SU-DHL-6 (cell line): Measurements from ENCODE around the gene DNMBP.

ENCODE experiments used
- H2AFZ ChIP-seq: fragments of 200-600 bp; sonication (generic); 2 replicates; pipeline ENCODE4 v1.6.1; 2014; ENCODE audit warnings: low read depth, mild to moderate bottlenecking, moderate library complexity, mixed read lengths, antibody characterized with exemption, low read length; ENCODE audit not compliant: severe bottlenecking
- H3F3A ChIP-seq: fragments of 200-600 bp; shearing (Covaris generic); 2 replicates; pipeline ENCODE4 v1.6.0; 2016; ENCODE audit warnings: antibody characterized with exemption, mild to moderate bottlenecking; ENCODE audit not compliant: insufficient read depth
- H3K27ac ChIP-seq: fragments of 200-600 bp; sonication (generic); 2 replicates; pipeline ENCODE4 v1.5.1; 2016; ENCODE audit warnings: low read depth, mild to moderate bottlenecking, low read length, moderate library complexity, mixed read lengths
- H3K27me3 ChIP-seq: fragments of 200-600 bp; sonication (generic), shearing (Covaris generic); 2 replicates; pipeline ENCODE4 v1.6.0; 2014; ENCODE audit warnings: mild to moderate bottlenecking, low read length
- H3K36me3 ChIP-seq: fragments of 200-600 bp; sonication (generic); 2 replicates; pipeline ENCODE4 v1.6.1; 2014; ENCODE audit warnings: mild to moderate bottlenecking, low read length, mixed read lengths
- H3K4me2 ChIP-seq: fragments of 300-600, 200-600 bp; shearing (Covaris generic), sonication (generic); 2 replicates; pipeline ENCODE4 v1.6.0; 2014; ENCODE audit warnings: low read length, low read depth, mild to moderate bottlenecking; ENCODE audit not compliant: poor library complexity, severe bottlenecking
- H3K4me3 ChIP-seq: fragments of 200-600 bp; sonication (generic); 2 replicates; pipeline ENCODE4 v1.5.1; 2014; ENCODE audit warnings: antibody characterized with exemption, low read length, mild to moderate bottlenecking, mixed read lengths; ENCODE audit not compliant: insufficient read depth, poor library complexity, severe bottlenecking
- H3K79me2 ChIP-seq: fragments of 200-600 bp; sonication (generic); 2 replicates; pipeline ENCODE4 v1.6.1; 2014; ENCODE audit warnings: mild to moderate bottlenecking, low read length, moderate library complexity; ENCODE audit not compliant: insufficient read depth
- H3K9ac ChIP-seq: fragments of 200-600 bp; sonication (generic); 2 replicates; pipeline ENCODE4 v1.7.0; 2014; ENCODE audit warnings: mild to moderate bottlenecking, low read length
- H3K9me2 ChIP-seq: fragments of 200-600 bp; sonication (generic); replicated peaks from 2 replicates; pipeline ENCODE4 v1.6.1; 2014; ENCODE audit warnings: low read length; ENCODE audit not compliant: insufficient read depth
- H3K9me3 ChIP-seq: fragments of 200-600 bp; sonication (generic); 2 replicates; pipeline ENCODE4 v1.6.1; 2014; ENCODE audit warnings: low read length, mixed read lengths; ENCODE audit not compliant: insufficient read depth
- H4K20me1 ChIP-seq: fragments of 200-600 bp; sonication (generic); 2 replicates; pipeline ENCODE4 v1.6.1; 2014; ENCODE audit warnings: low read depth, mild to moderate bottlenecking, antibody characterized with exemption, low read length, moderate library complexity, mixed read lengths
- CTCF ChIP-seq: fragments of 200-600 bp; sonication (generic); IDR thresholded peaks from one replicate; pipeline ENCODE4 v1.5.1; 2017; ENCODE audit warnings: antibody characterized with exemption, mild to moderate bottlenecking, low read length, moderate library complexity; ENCODE audit not compliant: insufficient read depth, poor library complexity, severe bottlenecking
- EZH2phosphoT487 ChIP-seq: fragments of 200-600 bp; sonication (generic), shearing (Covaris generic); conservative IDR thresholded peaks from 2 replicates; pipeline ENCODE4 v1.6.1; 2018; ENCODE audit warnings: mild to moderate bottlenecking, antibody characterized with exemption, low read length, moderate library complexity, mixed read lengths

The DNMBP gene

GRCh38 chr10:100041306-100042002 is 31.7 kb upstream of the DNMBP start:
- TF ChIP-seq EZH2phosphoT487 (no peak), CTCF (no peak)
- Histone ChIP-seq H3K4me2 (no peak overlapping the region), H3K79me2 (no peaks in the 10 kb centered on the region), H3K36me3 (no peaks in the 10 kb centered on the region), H4K20me1 (no peaks in the 10 kb centered on the region), H3K9me2 (no peaks in the 10 kb centered on the region), H3F3A (no peaks in the 10 kb centered on the region), H2AFZ (no peak overlapping the region), H3K9me3 (no peaks in the 10 kb centered on the region), H3K27me3 (no peaks in the 10 kb centered on the region), H3K9ac (no peak overlapping the region), H3K27ac (no peak overlapping the region), H3K4me3 (no peak overlapping the region)

GRCh38 chr10:100038561-100039071 is 28.9 kb upstream of the DNMBP start:
- Histone ChIP-seq H3K36me3 (no peaks in the 10 kb centered on the region), H3K79me2 (no peaks in the 10 kb centered on the region), H3K9ac (no peak overlapping the region), H3K9me2 (no peaks in the 10 kb centered on the region), H3K27me3 (no peaks in the 10 kb centered on the region), H4K20me1 (no peaks in the 10 kb centered on the region), H2AFZ (no peak overlapping the region), H3K27ac (no peak overlapping the region), H3K4me3 (no peak overlapping the region), H3K9me3 (no peaks in the 10 kb centered on the region), H3K4me2 (no peak overlapping the region), H3F3A (no peaks in the 10 kb centered on the region)
- TF ChIP-seq CTCF = no peak
- TF ChIP-seq EZH2phosphoT487 = no peak

- no peaks in the 10 kb centered on the region for H3K9me3 ChIP-seq
- no peak for TF ChIP-seq EZH2phosphoT487
- no peak for TF ChIP-seq CTCF
- no peaks in the 10 kb centered on the region for H3K79me2 ChIP-seq
- no peaks in the 10 kb centered on the region for H3F3A ChIP-seq
- H3K9ac ChIP-seq = no peak overlapping the region
- no peak overlapping the region for H3K4me3 ChIP-seq
- H4K20me1 ChIP-seq = no peaks in the 10 kb centered on the region
- H3K36me3 ChIP-seq = no peaks in the 10 kb centered on the region
- no peaks in the 10 kb centered on the region for H3K9me2 ChIP-seq
- H3K27me3 ChIP-seq = no peaks in the 10 kb centered on the region
- no peak overlapping the region for H3K4me2 ChIP-seq
- H3K27ac ChIP-seq = no peak overlapping the region
- H2AFZ ChIP-seq = no peak overlapping the region
Measured at GRCh38 chr10:100037758-100038315, 28.1 kb upstream of the DNMBP start.
